ENCODE data around the gene USP35. TPM values are rescaled to one million over a fixed set of nuclear protein-coding genes. Genes with fewer than 3 reads are reported as not detected.

USP35 gene
- total and polyA plus RNA-seq, 7 donors: 1.3 to 7.1 (median 3.3) TPM

- Histone ChIP-seq H3K9me3 (no peaks in the 10 kb centered on the region), H3K4me1 (no peaks in the 10 kb centered on the region), H3K27me3 (ENCODE audit: insufficient read depth in 3 of 3, low read length in 2 of 3) (no peaks in the 10 kb centered on the region), H3K27ac (no peak overlapping the region), H3K4me3 (no peak overlapping the region), H3K36me3 (ENCODE audit: insufficient read depth in 1 of 2, low read depth in 1 of 2) (peaks cover 0 to 42% of the 10 kb centered on the region in 2 donors)
- WGBS, 3 donors: 80 to 92% (median 89%) methylated on average over 3 of the region's 3 CpGs
- intact Hi-C loops (cut with DNase I): no loop called here
- no peak for ATAC-seq
- TF ChIP-seq CTCF (IDR thresholded peaks at IDR 0.05): no peak
- DNase-seq: no peak
These were observed 27.3 kb downstream of the USP35 start for GRCh38 chr11:78216021-78216420.

- Histone ChIP-seq H3K4me3 (no peak overlapping the region), H3K27me3 (ENCODE audit: insufficient read depth in 3 of 3, low read length in 2 of 3) (no peaks in the 10 kb centered on the region), H3K36me3 (ENCODE audit: insufficient read depth in 1 of 2, low read depth in 1 of 2) (peaks cover 0 to 49% of the 10 kb centered on the region in 2 donors), H3K9me3 (no peaks in the 10 kb centered on the region), H3K4me1 (no peaks in the 10 kb centered on the region), H3K27ac (no peak overlapping the region)
- no peak for ATAC-seq
- TF ChIP-seq CTCF (IDR thresholded peaks at IDR 0.05): no peak
- intact Hi-C loops (cut with DNase I): no loop called here
- DNase-seq: no peak
- 91 to 94% (median 91%) methylated on average over 5 of the region's 5 CpGs for WGBS, 3 donors
These were observed 28.0 kb downstream of the USP35 start for GRCh38 chr11:78216571-78217287.

- no peak for ATAC-seq
- Histone ChIP-seq H3K27me3 (ENCODE audit: insufficient read depth in 3 of 3, low read length in 2 of 3) (no peaks in the 10 kb centered on the region), H3K36me3 (ENCODE audit: insufficient read depth in 1 of 2, low read depth in 1 of 2) (peaks cover 0 to 58% of the 10 kb centered on the region in 2 donors), H3K4me3 (no peak overlapping the region), H3K9me3 (no peaks in the 10 kb centered on the region), H3K27ac (no peak overlapping the region), H3K4me1 (no peaks in the 10 kb centered on the region)
- WGBS, 3 donors: 88 to 95% (median 92%) methylated on average over 14 of the region's 14 CpGs
- DNase-seq: no peak
- intact Hi-C loops (cut with DNase I): no loop called here
- TF ChIP-seq CTCF (IDR thresholded peaks at IDR 0.05): no peak
These were observed 29.2 kb downstream of the USP35 start for GRCh38 chr11:78217650-78218541.

GRCh38 chr11:78218707-78219492 lies 30.2 kb downstream of the USP35 start:
- intact Hi-C loops (cut with DNase I): no loop called here
- TF ChIP-seq CTCF (IDR thresholded peaks at IDR 0.05): no peak
- peaks cover 0 to 62% of the 10 kb centered on the region in 2 donors for H3K36me3 ChIP-seq (ENCODE audit: insufficient read depth in 1 of 2, low read depth in 1 of 2)
- no peak for DNase-seq
- WGBS, 3 donors: 86 to 90% (median 87%) methylated on average over 11 of the region's 11 CpGs
- no peaks in the 10 kb centered on the region for H3K4me1 ChIP-seq
- H3K27me3 ChIP-seq (ENCODE audit: insufficient read depth in 3 of 3, low read length in 2 of 3): no peaks in the 10 kb centered on the region
- no peaks in the 10 kb centered on the region for H3K9me3 ChIP-seq
- no peak overlapping the region for H3K27ac ChIP-seq
- no peak for ATAC-seq
- no peak overlapping the region for H3K4me3 ChIP-seq
